ENCODE measurements around the gene CDH8. TPM values are rescaled to one million over a fixed set of nuclear protein-coding genes. Genes with fewer than 3 reads are reported as not detected.

CDH8 gene
- total and polyA plus RNA-seq, 2 donors (not counting 3 experiments of a cell fraction or from before 2014, with no cell fraction given), result not detected

DNA sequence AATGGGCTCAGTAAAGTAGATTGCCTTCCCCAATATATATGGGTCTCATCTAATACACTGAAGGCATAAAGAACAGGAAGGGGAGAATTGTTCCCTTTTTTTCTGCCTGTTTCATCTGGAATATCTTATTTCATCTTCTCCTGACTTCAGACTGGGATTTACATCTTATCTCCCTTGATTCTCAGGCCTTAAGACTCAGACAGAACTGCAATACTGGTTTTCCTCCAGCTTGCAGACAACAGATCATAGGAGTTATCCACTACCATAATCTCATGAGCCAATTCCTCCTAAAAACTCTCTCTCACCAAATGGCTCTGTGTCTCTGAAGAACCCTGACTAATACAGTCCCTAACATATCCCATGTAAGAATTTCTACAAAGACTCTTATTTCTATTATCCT, 390.7 kb downstream of the CDH8 start:
- no peak overlapping the region for H2AFZ ChIP-seq (ENCODE audit: low read depth, low read length)
- DNase-seq (ENCODE audit: low read depth, low spot score) (no peak), FAIRE-seq (no peak)
- H3K27me3 ChIP-seq (ENCODE audit: control insufficient read depth in 2 of 2, insufficient read depth in 2 of 2, low read length in 2 of 2), result no peaks in the 10 kb centered on the region
- H3K9me3 ChIP-seq (replicated peaks; ENCODE audit: control insufficient read depth, insufficient read depth, low read length), result peaks cover 5% of the 10 kb centered on the region
- TF ChIP-seq JUN (IDR thresholded peaks at IDR 0.05; ENCODE audit: borderline replicate concordance, insufficient read depth, insufficient read length, low read depth) (no peak), EZH2 (IDR thresholded peaks at IDR 0.05; ENCODE audit: borderline replicate concordance, low read depth, low read length, severe bottlenecking) (no peak), GATA2 (IDR thresholded peaks at IDR 0.05; ENCODE audit: insufficient read depth, insufficient read length, low read depth, low read length) (no peak), FOS (IDR thresholded peaks at IDR 0.05; ENCODE audit: borderline replicate concordance, insufficient read depth, low read length) (no peak), MYC (IDR thresholded peaks at IDR 0.05; ENCODE audit: low read depth, low read length) (no peak), POLR2A (IDR thresholded peaks at IDR 0.05; ENCODE audit: low read depth, low read length) (no peak), POLR2AphosphoS5 (IDR thresholded peaks at IDR 0.05; ENCODE audit: insufficient read depth, low read depth, low read length) (no peak)
- TF ChIP-seq, protein P1, sequence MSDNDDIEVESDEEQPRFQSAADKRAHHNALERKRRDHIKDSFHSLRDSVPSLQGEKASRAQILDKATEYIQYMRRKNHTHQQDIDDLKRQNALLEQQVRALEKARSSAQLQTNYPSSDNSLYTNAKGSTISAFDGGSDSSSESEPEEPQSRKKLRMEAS (IDR thresholded peaks at IDR 0.05; ENCODE audit: insufficient read depth, insufficient read length), result no peak
- TF ChIP-seq, protein P2, sequence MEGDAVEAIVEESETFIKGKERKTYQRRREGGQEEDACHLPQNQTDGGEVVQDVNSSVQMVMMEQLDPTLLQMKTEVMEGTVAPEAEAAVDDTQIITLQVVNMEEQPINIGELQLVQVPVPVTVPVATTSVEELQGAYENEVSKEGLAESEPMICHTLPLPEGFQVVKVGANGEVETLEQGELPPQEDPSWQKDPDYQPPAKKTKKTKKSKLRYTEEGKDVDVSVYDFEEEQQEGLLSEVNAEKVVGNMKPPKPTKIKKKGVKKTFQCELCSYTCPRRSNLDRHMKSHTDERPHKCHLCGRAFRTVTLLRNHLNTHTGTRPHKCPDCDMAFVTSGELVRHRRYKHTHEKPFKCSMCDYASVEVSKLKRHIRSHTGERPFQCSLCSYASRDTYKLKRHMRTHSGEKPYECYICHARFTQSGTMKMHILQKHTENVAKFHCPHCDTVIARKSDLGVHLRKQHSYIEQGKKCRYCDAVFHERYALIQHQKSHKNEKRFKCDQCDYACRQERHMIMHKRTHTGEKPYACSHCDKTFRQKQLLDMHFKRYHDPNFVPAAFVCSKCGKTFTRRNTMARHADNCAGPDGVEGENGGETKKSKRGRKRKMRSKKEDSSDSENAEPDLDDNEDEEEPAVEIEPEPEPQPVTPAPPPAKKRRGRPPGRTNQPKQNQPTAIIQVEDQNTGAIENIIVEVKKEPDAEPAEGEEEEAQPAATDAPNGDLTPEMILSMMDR (IDR thresholded peaks at IDR 0.05; ENCODE audit: extremely low read depth in 1 of 2, insufficient read depth in 1 of 2, low read depth in 1 of 2, low read length in 2 of 2), result no peak
- H3K79me2 ChIP-seq (ENCODE audit: control insufficient read depth, insufficient read depth, low read length), result no peaks in the 10 kb centered on the region
- no peaks in the 10 kb centered on the region for H3K4me1 ChIP-seq (ENCODE audit: control insufficient read depth, extremely low read depth, insufficient read depth, low read length)
- no peak overlapping the region for H3K4me2 ChIP-seq (ENCODE audit: insufficient read depth, low read length)
- H3K36me3 ChIP-seq (ENCODE audit: control insufficient read depth in 2 of 2, extremely low read depth in 1 of 2, insufficient read depth in 2 of 2, low read length in 2 of 2), result no peaks in the 10 kb centered on the region
- ChIA-PET CTCF (no interaction called here), POLR2A (no interaction called here)
- H3K9me1 ChIP-seq (replicated peaks; ENCODE audit: control insufficient read depth, extremely low read depth, insufficient read depth, low read length), result no peaks in the 10 kb centered on the region
- dilution Hi-C loops (cut with MboI; ENCODE audit: extremely low pct_ligation_motif_present, low sequenced_read_pairs) (no loop called here), intact Hi-C loops (cut with micrococcal nuclease) (no loop called here)
- BruUV-seq (replicated peaks), result no TSS peak
- no peaks in the 10 kb centered on the region for H4K20me1 ChIP-seq (replicated peaks; ENCODE audit: control insufficient read depth, extremely low read depth, insufficient read depth, low read length)
- H3K9ac ChIP-seq (replicated peaks; ENCODE audit: extremely low read depth, insufficient read depth, low read length), result no peak overlapping the region
- no peak overlapping the region for H3K4me3 ChIP-seq (replicated peaks in 1 of 3; ENCODE audit: insufficient read depth in 1 of 3, low read depth in 1 of 3, low read length in 3 of 3)
- no peak overlapping the region for H3K27ac ChIP-seq (ENCODE audit: insufficient read depth, low read depth, low read length)
